ENCODE data around the gene COMT. TPM values are rescaled to one million over a fixed set of nuclear protein-coding genes. Genes with fewer than 3 reads are reported as not detected.

COMT gene
- total RNA-seq, 1 donor from 2014 or later: 1.3 TPM

- no peak for TF ChIP-seq CTCF (IDR thresholded peaks at IDR 0.05)
- no peak for TF ChIP-seq EZH2phosphoT487 (IDR thresholded peaks at IDR 0.05)
- TF ChIP-seq EZH2 (IDR thresholded peaks at IDR 0.05): no peak
- Mint-ChIP-seq H3K9me3 (no peaks in the 10 kb centered on the region), H3K4me3 (no peak overlapping the region), H3K27ac (peak overlapping the region; percentile 93), H3K4me1 (peaks cover 15% of the 10 kb centered on the region), H3K36me3 (no peaks in the 10 kb centered on the region), H3K27me3 (ENCODE audit: insufficient read depth, low read depth) (peaks cover 7% of the 10 kb centered on the region)
- H3K9me3 ChIP-seq (ENCODE audit: low read depth): no peaks in the 10 kb centered on the region
- no peaks in the 10 kb centered on the region for H3K36me3 ChIP-seq
- H4K20me1 ChIP-seq (ENCODE audit: low read depth): peaks cover 11% of the 10 kb centered on the region
- no peak overlapping the region for H3K4me2 ChIP-seq
- peaks cover 13% of the 10 kb centered on the region for H3K4me1 ChIP-seq
- peaks cover 8% of the 10 kb centered on the region for H3F3A ChIP-seq (ENCODE audit: low read depth)
- H3K27ac ChIP-seq: no peak overlapping the region
- H3K9ac ChIP-seq: no peak overlapping the region
- no peak for DNase-seq (ENCODE audit: low spot score)
- no peaks in the 10 kb centered on the region for H3K79me2 ChIP-seq (ENCODE audit: low read depth)
- H3K27me3 ChIP-seq: peaks cover 34% of the 10 kb centered on the region
- H2AFZ ChIP-seq (replicated peaks): no peak overlapping the region
- no peak overlapping the region for H3K4me3 ChIP-seq
Measured at GRCh38 chr22:20011993-20012740, 70.6 kb downstream of the COMT start.

GRCh38 chr22:20012741-20013331, 71.3 kb downstream of the COMT start:
- H4K20me1 ChIP-seq (ENCODE audit: low read depth): peaks cover 17% of the 10 kb centered on the region
- no peaks in the 10 kb centered on the region for H3K36me3 ChIP-seq
- TF ChIP-seq EZH2phosphoT487 (IDR thresholded peaks at IDR 0.05): no peak
- no peak for TF ChIP-seq CTCF (IDR thresholded peaks at IDR 0.05)
- no peak for TF ChIP-seq EZH2 (IDR thresholded peaks at IDR 0.05)
- peaks cover 40% of the 10 kb centered on the region for H3K27me3 ChIP-seq
- no peaks in the 10 kb centered on the region for H3K79me2 ChIP-seq (ENCODE audit: low read depth)
- H2AFZ ChIP-seq (replicated peaks): peak overlapping the region; percentile 70
- no peak for DNase-seq (ENCODE audit: low spot score)
- H3K36me3 Mint-ChIP-seq: no peaks in the 10 kb centered on the region
- peaks cover 8% of the 10 kb centered on the region for H3F3A ChIP-seq (ENCODE audit: low read depth)
- H3K4me3 ChIP-seq: no peak overlapping the region
- no peak overlapping the region for H3K4me2 ChIP-seq
- H3K27me3 Mint-ChIP-seq (ENCODE audit: insufficient read depth, low read depth): peaks cover 12% of the 10 kb centered on the region
- peaks cover 6% of the 10 kb centered on the region for H3K4me1 ChIP-seq
- H3K9me3 Mint-ChIP-seq: no peaks in the 10 kb centered on the region
- no peak overlapping the region for H3K27ac ChIP-seq
- no peak overlapping the region for H3K9ac ChIP-seq
- H3K9me3 ChIP-seq (ENCODE audit: low read depth): no peaks in the 10 kb centered on the region
- no peak overlapping the region for H3K4me3 Mint-ChIP-seq
- peaks cover 13% of the 10 kb centered on the region for H3K4me1 Mint-ChIP-seq
- H3K27ac Mint-ChIP-seq: no peak overlapping the region

GRCh38 chr22:20013382-20013871, 71.9 kb downstream of the COMT start:
- peak; percentile 86 for TF ChIP-seq CTCF (IDR thresholded peaks at IDR 0.05)
- TF ChIP-seq EZH2 (IDR thresholded peaks at IDR 0.05): no peak
- Mint-ChIP-seq H3K36me3 (no peaks in the 10 kb centered on the region), H3K27ac (no peak overlapping the region), H3K4me1 (peaks cover 12% of the 10 kb centered on the region), H3K27me3 (ENCODE audit: insufficient read depth, low read depth) (peaks cover 18% of the 10 kb centered on the region), H3K9me3 (no peaks in the 10 kb centered on the region), H3K4me3 (no peak overlapping the region)
- H3K4me1 ChIP-seq: peaks cover 5% of the 10 kb centered on the region
- peak; percentile 92 for DNase-seq (ENCODE audit: low spot score)
- H3K36me3 ChIP-seq: no peaks in the 10 kb centered on the region
- no peaks in the 10 kb centered on the region for H3K79me2 ChIP-seq (ENCODE audit: low read depth)
- no peaks in the 10 kb centered on the region for H3K9me3 ChIP-seq (ENCODE audit: low read depth)
- H3K27ac ChIP-seq: no peak overlapping the region
- peaks cover 8% of the 10 kb centered on the region for H3F3A ChIP-seq (ENCODE audit: low read depth)
- peaks cover 20% of the 10 kb centered on the region for H4K20me1 ChIP-seq (ENCODE audit: low read depth)
- peak overlapping the region; percentile 70 for H2AFZ ChIP-seq (replicated peaks)
- no peak overlapping the region for H3K4me3 ChIP-seq
- H3K4me2 ChIP-seq: no peak overlapping the region
- peaks cover 46% of the 10 kb centered on the region for H3K27me3 ChIP-seq
- no peak overlapping the region for H3K9ac ChIP-seq
